Left colon (tissue), 2 donors: Measurements from ENCODE around the gene MAEA. TPM values are rescaled to one million over a fixed set of nuclear protein-coding genes. Genes with fewer than 3 reads are reported as not detected.

ENCODE experiments used
- total RNA-seq, 2 donors: library from RNA; stranded (reverse); fragmentation: NEBNext Ultra II Directional; extraction: Animal tissue kit (Norgen Biotek cat#: 25700); gene quantifications; one replicate each; pipeline ENCODE4 v1.2.1, GENCODE V29; 2021
- donor health status: DM: no; HTN: no; CAD: no.
- donor health status: DM: yes; HTN: yes; CAD: no.

The MAEA gene
- total RNA-seq, 2 donors from 2014 or later = 88.7 to 101 TPM

Other genes starting within 250 kb of the MAEA start
- 1 to 10 TPM; 1.6 to 2.9 TPM for gene RNF212, start 176.3 kb upstream of the MAEA start, total RNA-seq
- 10 to 100 TPM; 26.6 to 34.3 TPM for gene SPON2, start 117.3 kb upstream of the MAEA start, total RNA-seq
- gene CTBP1, start 40.8 kb upstream of the MAEA start, total RNA-seq = 100 to 1,000 TPM; 156 to 180 TPM
- 10 to 100 TPM; 26.7 to 33.1 TPM for gene UVSSA, start 57.3 kb downstream of the MAEA start, total RNA-seq
- not detected for gene NKX1-1, start 116.6 kb downstream of the MAEA start, total RNA-seq